Left lung (tissue), 10 donors: Measurements from ENCODE around the gene MEGF9. TPM values are rescaled to one million over a fixed set of nuclear protein-coding genes. Genes with fewer than 3 reads are reported as not detected.

Experiments used
- ATAC-seq: fragments of 200-7000 bp; cut with Tn5 transposase; one replicate; pipeline ENCODE4 v1.9.1; 2020; ENCODE audit warnings: moderate library complexity
- DNase-seq, 4 donors: peaks; one replicate each; pipeline ENCODE4 v3.0.0-alpha.2; 2013 to 2020
- H3K27ac ChIP-seq, 2 donors: fragments of 200-600 bp; sonication (generic) in 1 of 2; one replicate each; pipeline versions ENCODE4 v1.5.0 to v1.8.0; 2020 to 2021
- H3K27me3 ChIP-seq, 2 donors: fragments of 200-600 bp; sonication (generic) in 1 of 2; one replicate each; pipeline versions ENCODE4 v1.5.0 to v1.8.0; 2020 to 2021
- H3K36me3 ChIP-seq, 2 donors: fragments of 200-600 bp; sonication (generic) in 1 of 2; one replicate each; pipeline versions ENCODE4 v1.5.0 to v1.8.0; 2020 to 2021
- H3K4me1 ChIP-seq, 2 donors: fragments of 200-600 bp; one replicate each; pipeline ENCODE4 v1.8.0; 2021
- H3K4me3 ChIP-seq, 2 donors: fragments of 200-600 bp; sonication (generic) in 1 of 2; one replicate each; pipeline versions ENCODE4 v1.5.0 to v1.8.0; 2020 to 2021; ENCODE audit warnings: mild to moderate bottlenecking in 1 of 2
- H3K9me3 ChIP-seq, 2 donors: fragments of 200-600 bp; sonication (generic) in 1 of 2; one replicate each; pipeline versions ENCODE4 v1.5.0 to v1.8.0; 2020 to 2021
- CTCF ChIP-seq, 2 donors: fragments of 200-600 bp; sonication (generic) in 1 of 2; IDR thresholded peaks; one replicate each; pipeline versions ENCODE4 v1.5.0 to v1.8.0; 2021; ENCODE audit warnings: antibody characterized with exemption in 2 of 2
- intact Hi-C, 2 donors: fragments of 100-400 bp; cut with DNase I; formaldehyde crosslinking; loops; one replicate each; pipeline versions ENCODE4 v1.11.2 to v1.14.2; 2022
- polyA plus RNA-seq, 6 donors: library from polyadenylated mRNA; unstranded; fragments of 120-200 nt; gene quantifications; one replicate each; pipeline ENCODE4 v1.2.1, GENCODE V29; 2013; ENCODE audit not compliant: insufficient read length in 6 of 6
- total RNA-seq, 2 donors: library from RNA; stranded (reverse); fragmentation: NEBNext Ultra II Directional; extraction: Animal tissue kit (Norgen Biotek cat#: 25700); gene quantifications; one replicate each; pipeline ENCODE4 v1.2.1, GENCODE V29; 2021
- donor health status: DM: no; HTN: yes; CAD: no.
- donor health status: DM: no; HTN: no; CAD: no.

The MEGF9 gene
- total and polyA plus RNA-seq, 8 donors = 13.8 to 103 (median 15.3) TPM

- TF ChIP-seq CTCF (IDR thresholded peaks at IDR 0.05) = no peak
Measured at GRCh38 chr9:120758544-120758943, 44.3 kb upstream of the MEGF9 start.

GRCh38 chr9:120757026-120757913, 43.0 kb upstream of the MEGF9 start:
- peak overlapping the region in 1 of 2 donors; percentile 81 for H3K27ac ChIP-seq
- no peaks in the 10 kb centered on the region for H3K9me3 ChIP-seq
- H3K27me3 ChIP-seq = no peaks in the 10 kb centered on the region
- intact Hi-C loops = loop anchor here in 1 of 2 donors (10.0 kb wide), 1 partner anchor 308 kb away; no protein-coding TSS in a partner anchor
- H3K36me3 ChIP-seq = peaks cover 3 to 34% of the 10 kb centered on the region in 2 donors
- ATAC-seq = no peak
- TF ChIP-seq CTCF (IDR thresholded peaks at IDR 0.05) = no peak
- H3K4me3 ChIP-seq = no peak overlapping the region
- no peak for DNase-seq
- peaks cover 0 to 51% of the 10 kb centered on the region in 2 donors for H3K4me1 ChIP-seq

More at GRCh38 chr9:120758544-120758943, 44.3 kb upstream of the MEGF9 start:
- DNase-seq (no peak), ATAC-seq (no peak)
- Histone ChIP-seq H3K27me3 (no peaks in the 10 kb centered on the region), H3K4me3 (no peak overlapping the region), H3K4me1 (peaks cover 0 to 51% of the 10 kb centered on the region in 2 donors), H3K36me3 (peaks cover 5 to 46% of the 10 kb centered on the region in 2 donors), H3K27ac (peak overlapping the region in 1 of 2 donors; percentile 81), H3K9me3 (no peaks in the 10 kb centered on the region)
- intact Hi-C loops = loop anchor here in 1 of 2 donors (10.0 kb wide), 1 partner anchor 306 kb away; no protein-coding TSS in a partner anchor

- TF ChIP-seq CTCF (IDR thresholded peaks at IDR 0.05) = no peak
- intact Hi-C loops = loop anchor here in 1 of 2 donors (10.0 kb wide), 1 partner anchor 308 kb away; no protein-coding TSS in a partner anchor
Measured at GRCh38 chr9:120756531-120756930, 42.3 kb upstream of the MEGF9 start.

GRCh38 chr9:120755810-120756434, 41.7 kb upstream of the MEGF9 start:
- DNase-seq (peak in 2 of 4 donors; percentile 40 to 63), ATAC-seq (peak; percentile 91)
- Histone ChIP-seq H3K4me3 (no peak overlapping the region), H3K4me1 (peaks cover 0 to 48% of the 10 kb centered on the region in 2 donors), H3K27me3 (no peaks in the 10 kb centered on the region), H3K36me3 (peaks cover 3 to 21% of the 10 kb centered on the region in 2 donors), H3K9me3 (no peaks in the 10 kb centered on the region), H3K27ac (peak overlapping the region in 1 of 2 donors; percentile 81)
- intact Hi-C loops = loop anchor here in 1 of 2 donors (10.0 kb wide), 1 partner anchor 309 kb away; no protein-coding TSS in a partner anchor
- peak; percentile 88 to 89 for TF ChIP-seq CTCF (IDR thresholded peaks at IDR 0.05)

More at GRCh38 chr9:120756531-120756930, 42.3 kb upstream of the MEGF9 start:
- Histone ChIP-seq H3K4me1 (peaks cover 0 to 51% of the 10 kb centered on the region in 2 donors), H3K9me3 (no peaks in the 10 kb centered on the region), H3K27ac (peak overlapping the region in 1 of 2 donors; percentile 81), H3K36me3 (peaks cover 3 to 27% of the 10 kb centered on the region in 2 donors), H3K4me3 (no peak overlapping the region), H3K27me3 (no peaks in the 10 kb centered on the region)
- DNase-seq (no peak), ATAC-seq (peak; percentile 34)
